Nephron (organoid): ENCODE data around the gene DCHS1.

ENCODE experiments used
- H3K27ac Mint-ChIP-seq, 3 experiments: 2 replicates each; pipeline ENCODE4 v1.8.0; 2020; ENCODE audit warnings: mixed read lengths in 3 of 3, mild to moderate bottlenecking in 2 of 3, moderate library complexity in 1 of 3
- H3K27me3 Mint-ChIP-seq: 2 replicates; pipeline ENCODE4 v1.8.0; 2021; ENCODE audit warnings: low read depth, mild to moderate bottlenecking, moderate library complexity, mixed read lengths
- H3K36me3 Mint-ChIP-seq: 2 replicates; pipeline ENCODE4 v1.8.0; 2020; ENCODE audit warnings: low read depth, mixed read lengths
- H3K4me1 Mint-ChIP-seq: 2 replicates; pipeline ENCODE4 v1.8.0; 2020; ENCODE audit warnings: mixed read lengths
- H3K4me3 Mint-ChIP-seq, 3 experiments: 2 replicates each; pipeline ENCODE4 v1.8.0; 2020; ENCODE audit warnings: mild to moderate bottlenecking in 3 of 3, mixed read lengths in 3 of 3, moderate library complexity in 2 of 3
- H3K9me3 Mint-ChIP-seq: 2 replicates; pipeline ENCODE4 v1.8.0; 2020; ENCODE audit warnings: mixed read lengths
- TF ChIP-seq, protein P1 (sequence below), 3 experiments: fragments of 200-600 bp; sonication (generic); IDR thresholded peaks; one replicate each; pipeline ENCODE4 v1.5.0; 2021; ENCODE audit warnings: antibody characterized with exemption in 3 of 3; ENCODE audit not compliant: unreplicated experiment in 3 of 3

The DCHS1 gene

GRCh38 chr11:6612213-6613041 is 43.2 kb downstream of the DCHS1 start, which contains the start of gene TAF10:
TAF10 (minus strand) TSS chr11:6612216; CDS start chr11:6612189, 27 bp downstream.
- Mint-ChIP-seq H3K27me3 (no peaks in the 10 kb centered on the region), H3K4me1 (peaks cover 3% of the 10 kb centered on the region), H3K9me3 (no peaks in the 10 kb centered on the region), H3K36me3 (peaks cover 35% of the 10 kb centered on the region), H3K27ac (peak within 1 kb of the TSS in 2 of 3 experiments; percentile 84 to 87), H3K4me3 (peak within 1 kb of the TSS; percentile 88 to 93 (median 90))
- TF ChIP-seq, protein P1, sequence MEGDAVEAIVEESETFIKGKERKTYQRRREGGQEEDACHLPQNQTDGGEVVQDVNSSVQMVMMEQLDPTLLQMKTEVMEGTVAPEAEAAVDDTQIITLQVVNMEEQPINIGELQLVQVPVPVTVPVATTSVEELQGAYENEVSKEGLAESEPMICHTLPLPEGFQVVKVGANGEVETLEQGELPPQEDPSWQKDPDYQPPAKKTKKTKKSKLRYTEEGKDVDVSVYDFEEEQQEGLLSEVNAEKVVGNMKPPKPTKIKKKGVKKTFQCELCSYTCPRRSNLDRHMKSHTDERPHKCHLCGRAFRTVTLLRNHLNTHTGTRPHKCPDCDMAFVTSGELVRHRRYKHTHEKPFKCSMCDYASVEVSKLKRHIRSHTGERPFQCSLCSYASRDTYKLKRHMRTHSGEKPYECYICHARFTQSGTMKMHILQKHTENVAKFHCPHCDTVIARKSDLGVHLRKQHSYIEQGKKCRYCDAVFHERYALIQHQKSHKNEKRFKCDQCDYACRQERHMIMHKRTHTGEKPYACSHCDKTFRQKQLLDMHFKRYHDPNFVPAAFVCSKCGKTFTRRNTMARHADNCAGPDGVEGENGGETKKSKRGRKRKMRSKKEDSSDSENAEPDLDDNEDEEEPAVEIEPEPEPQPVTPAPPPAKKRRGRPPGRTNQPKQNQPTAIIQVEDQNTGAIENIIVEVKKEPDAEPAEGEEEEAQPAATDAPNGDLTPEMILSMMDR (IDR thresholded peaks at IDR 0.05; ENCODE audit: unreplicated experiment in 3 of 3), result peak; percentile 34 to 56 (median 48)

GRCh38 chr11:6611963-6612212 is 43.7 kb downstream of the DCHS1 start:
- Mint-ChIP-seq H3K36me3 (peaks cover 37% of the 10 kb centered on the region), H3K4me3 (peak overlapping the region; percentile 88 to 93 (median 90)), H3K9me3 (no peaks in the 10 kb centered on the region), H3K27ac (no peak overlapping the region), H3K27me3 (no peaks in the 10 kb centered on the region), H3K4me1 (peaks cover 9% of the 10 kb centered on the region)
- TF ChIP-seq, protein P1 (IDR thresholded peaks at IDR 0.05; ENCODE audit: unreplicated experiment in 3 of 3), result no peak

- TF ChIP-seq, protein P1 (IDR thresholded peaks at IDR 0.05; ENCODE audit: unreplicated experiment in 3 of 3), result no peak
- Mint-ChIP-seq H3K36me3 (peaks cover 37% of the 10 kb centered on the region), H3K4me3 (peak overlapping the region; percentile 88 to 93 (median 90)), H3K27ac (peak overlapping the region in 2 of 3 experiments; percentile 84 to 87), H3K27me3 (no peaks in the 10 kb centered on the region), H3K4me1 (peaks cover 14% of the 10 kb centered on the region), H3K9me3 (no peaks in the 10 kb centered on the region)
Observed at GRCh38 chr11:6611092-6611962, 44.3 kb downstream of the DCHS1 start.

GRCh38 chr11:6610591-6610990 is 45.0 kb downstream of the DCHS1 start:
- H3K27me3 Mint-ChIP-seq, result no peaks in the 10 kb centered on the region
- H3K4me1 Mint-ChIP-seq, result peaks cover 20% of the 10 kb centered on the region
- H3K9me3 Mint-ChIP-seq, result no peaks in the 10 kb centered on the region
- TF ChIP-seq, protein P1 (IDR thresholded peaks at IDR 0.05; ENCODE audit: unreplicated experiment in 3 of 3), result no peak
- H3K27ac Mint-ChIP-seq, result peak overlapping the region in 2 of 3 experiments; percentile 46 to 84
- peak overlapping the region; percentile 88 to 93 (median 90) for H3K4me3 Mint-ChIP-seq
- peaks cover 31% of the 10 kb centered on the region for H3K36me3 Mint-ChIP-seq

DNA sequence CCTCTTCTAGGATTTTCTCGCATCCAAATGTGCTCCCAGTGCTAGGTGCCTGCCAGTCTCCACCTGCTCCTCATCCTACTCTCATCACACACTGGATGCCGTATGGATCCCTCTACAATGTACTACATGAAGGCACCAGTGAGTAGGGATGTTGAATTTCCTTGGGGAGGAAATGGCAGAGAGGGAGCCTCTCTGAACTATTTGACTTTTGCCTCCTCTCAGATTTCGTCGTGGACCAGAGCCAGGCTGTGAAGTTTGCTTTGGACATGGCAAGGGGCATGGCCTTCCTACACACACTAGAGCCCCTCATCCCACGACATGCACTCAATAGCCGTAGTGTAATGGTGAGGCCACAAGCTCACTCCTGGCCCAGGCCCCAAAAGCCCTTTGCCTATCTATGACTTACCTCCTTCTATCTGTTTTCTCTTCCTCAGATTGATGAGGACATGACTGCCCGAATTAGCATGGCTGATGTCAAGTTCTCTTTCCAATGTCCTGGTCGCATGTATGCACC is 46.0 kb downstream of the DCHS1 start:
- H3K4me1 Mint-ChIP-seq, result peaks cover 20% of the 10 kb centered on the region
- H3K36me3 Mint-ChIP-seq, result peaks cover 27% of the 10 kb centered on the region
- TF ChIP-seq, protein P1 (IDR thresholded peaks at IDR 0.05; ENCODE audit: unreplicated experiment in 3 of 3), result no peak
- no peaks in the 10 kb centered on the region for H3K9me3 Mint-ChIP-seq
- H3K27ac Mint-ChIP-seq, result peak overlapping the region in 2 of 3 experiments; percentile 46 to 58
- H3K27me3 Mint-ChIP-seq, result no peaks in the 10 kb centered on the region
- peak overlapping the region; percentile 67 to 93 (median 79) for H3K4me3 Mint-ChIP-seq
